H9 (cell line): ENCODE measurements around the gene RALGAPA2. TPM values are rescaled to one million over a fixed set of nuclear protein-coding genes. Genes with fewer than 3 reads are reported as not detected.

Experiments used
- DNase-seq: peaks from one replicate; pipeline ENCODE4 v3.0.0-alpha.2; 2017
- H2AFZ ChIP-seq: one replicate; pipeline ENCODE4 v1.6.1; 2013; ENCODE audit warnings: mild to moderate bottlenecking, low read length, control low read depth, moderate library complexity
- H2AK5ac ChIP-seq: 2 replicates; pipeline ENCODE4 v1.6.1; 2013; ENCODE audit warnings: low read length, control low read depth, mixed read lengths; ENCODE audit not compliant: insufficient read length
- H2BK120ac ChIP-seq: one replicate; pipeline ENCODE4 v1.6.1; 2013; ENCODE audit warnings: low read depth, mild to moderate bottlenecking, low read length, control low read depth, inconsistent platforms; ENCODE audit not compliant: poor library complexity, severe bottlenecking
- H2BK12ac ChIP-seq: 2 replicates; pipeline ENCODE4 v1.6.1; 2013; ENCODE audit warnings: low read length, control low read depth, mixed read lengths, low read depth; ENCODE audit not compliant: insufficient read length
- H2BK15ac ChIP-seq: 2 replicates; pipeline ENCODE4 v1.6.1; 2013; ENCODE audit warnings: low read depth, low read length, control low read depth
- H2BK20ac ChIP-seq: one replicate; pipeline ENCODE4 v1.6.1; 2013; ENCODE audit warnings: low read depth, mild to moderate bottlenecking, low read length, control low read depth, inconsistent platforms; ENCODE audit not compliant: poor library complexity, severe bottlenecking
- H2BK5ac ChIP-seq: 2 replicates; pipeline ENCODE4 v1.6.1; 2013; ENCODE audit warnings: low read length, control low read depth, mixed read lengths; ENCODE audit not compliant: insufficient read length
- H3K14ac ChIP-seq: 2 replicates; pipeline ENCODE4 v1.6.1; 2013; ENCODE audit warnings: low read length, control low read depth; ENCODE audit not compliant: insufficient read depth
- H3K18ac ChIP-seq: 2 replicates; pipeline ENCODE4 v1.6.1; 2013; ENCODE audit warnings: low read depth, mild to moderate bottlenecking, mixed read lengths, low read length, control low read depth; ENCODE audit not compliant: insufficient read length
- H3K23ac ChIP-seq: 2 replicates; pipeline ENCODE4 v1.6.1; 2013; ENCODE audit warnings: low read length, control low read depth, mixed read lengths, low read depth; ENCODE audit not compliant: insufficient read length
- H3K23me2 ChIP-seq: 2 replicates; pipeline ENCODE4 v1.6.1; 2013; ENCODE audit warnings: low read depth, mild to moderate bottlenecking, mixed read lengths, low read length, control low read depth; ENCODE audit not compliant: insufficient read length, poor library complexity, severe bottlenecking
- H3K27ac ChIP-seq: 2 replicates; pipeline ENCODE4 v1.5.1; 2013; ENCODE audit warnings: low read length, control low read depth, mixed read lengths, low read depth; ENCODE audit not compliant: insufficient read length
- H3K27me3 ChIP-seq: 2 replicates; pipeline ENCODE4 v1.6.1; 2013; ENCODE audit warnings: low read length, control low read depth, inconsistent platforms; ENCODE audit not compliant: insufficient read depth
- H3K4ac ChIP-seq: 2 replicates; pipeline ENCODE4 v1.6.1; 2013; ENCODE audit warnings: low read depth, mild to moderate bottlenecking, control low read depth, inconsistent platforms, low read length, moderate library complexity
- H3K4me1 ChIP-seq: 2 replicates; pipeline ENCODE4 v1.6.1; 2013; ENCODE audit warnings: low read length, control low read depth, inconsistent platforms; ENCODE audit not compliant: insufficient read depth
- H3K4me2 ChIP-seq: 2 replicates; pipeline ENCODE4 v1.6.1; 2013; ENCODE audit warnings: low read length, control low read depth, mixed read lengths; ENCODE audit not compliant: insufficient read length, insufficient read depth
- H3K56ac ChIP-seq: 2 replicates; pipeline ENCODE4 v1.6.1; 2013; ENCODE audit warnings: low read depth, mild to moderate bottlenecking, mixed read lengths, low read length, control low read depth; ENCODE audit not compliant: insufficient read length
- H3K79me1 ChIP-seq: 2 replicates; pipeline ENCODE4 v1.6.1; 2013; ENCODE audit warnings: low read depth, mild to moderate bottlenecking, moderate library complexity, low read length, control low read depth, inconsistent platforms; ENCODE audit not compliant: insufficient read depth, poor library complexity, severe bottlenecking
- H3K79me2 ChIP-seq: 2 replicates; pipeline ENCODE4 v1.6.1; 2013; ENCODE audit warnings: low read length, control low read depth, inconsistent platforms; ENCODE audit not compliant: insufficient read depth
- H3K9ac ChIP-seq: 2 replicates; pipeline ENCODE4 v1.6.1; 2013; ENCODE audit warnings: low read length, control low read depth, mixed read lengths; ENCODE audit not compliant: insufficient read length; ENCODE audit errors: extremely low read depth
- H3K9me3 ChIP-seq: one replicate; pipeline ENCODE4 v1.6.1; 2013; ENCODE audit warnings: low read depth, low read length, inconsistent platforms; ENCODE audit not compliant: control insufficient read depth
- H3T11ph ChIP-seq: one replicate; pipeline ENCODE4 v1.6.1; 2013; ENCODE audit warnings: mild to moderate bottlenecking, low read length, control low read depth, inconsistent platforms
- H4K20me1 ChIP-seq: one replicate; pipeline ENCODE4 v1.6.1; 2013; ENCODE audit not compliant: control insufficient read depth, insufficient read length, insufficient read depth
- H4K5ac ChIP-seq: 2 replicates; pipeline ENCODE4 v1.6.1; 2013; ENCODE audit warnings: low read depth, mild to moderate bottlenecking, mixed read lengths, low read length, control low read depth; ENCODE audit not compliant: insufficient read length
- H4K8ac ChIP-seq: replicated peaks from 2 replicates; pipeline ENCODE4 v1.6.1; 2013; ENCODE audit warnings: low read length, control low read depth, mixed read lengths, low read depth; ENCODE audit not compliant: insufficient read length
- H4K91ac ChIP-seq: 2 replicates; pipeline ENCODE4 v1.6.1; 2013; ENCODE audit warnings: low read depth, mild to moderate bottlenecking, moderate library complexity, mixed read lengths, low read length, control low read depth; ENCODE audit not compliant: insufficient read length
- H3K27ac Mint-ChIP-seq, 3 experiments: 2 replicates in 2 of 3; 3 replicates in 1 of 3; pipeline ENCODE4 v1.8.0; 2020 to 2021; ENCODE audit warnings: mixed read lengths in 3 of 3, mild to moderate bottlenecking in 1 of 3, moderate library complexity in 1 of 3
- H3K27me3 Mint-ChIP-seq: 2 replicates; pipeline ENCODE4 v1.8.0; 2021; ENCODE audit warnings: low read depth, mild to moderate bottlenecking, moderate library complexity, mixed read lengths
- H3K36me3 Mint-ChIP-seq, 3 experiments: 2 replicates in 2 of 3; 3 replicates in 1 of 3; pipeline ENCODE4 v1.8.0; 2020 to 2021; ENCODE audit warnings: low read depth in 3 of 3, mixed read lengths in 3 of 3; ENCODE audit not compliant: insufficient read depth in 1 of 3
- H3K4me1 Mint-ChIP-seq, 2 experiments: 2 replicates each; pipeline ENCODE4 v1.8.0; 2020; ENCODE audit warnings: mixed read lengths in 2 of 2
- H3K4me3 Mint-ChIP-seq, 2 experiments: 2 replicates in 1 of 2; 3 replicates in 1 of 2; pipeline ENCODE4 v1.8.0; 2020 to 2021; ENCODE audit warnings: mild to moderate bottlenecking in 2 of 2, mixed read lengths in 2 of 2, moderate library complexity in 1 of 2
- H3K9me3 Mint-ChIP-seq, 2 experiments: 2 replicates in 1 of 2; 3 replicates in 1 of 2; pipeline ENCODE4 v1.8.0; 2020; ENCODE audit warnings: mild to moderate bottlenecking in 2 of 2, mixed read lengths in 2 of 2, moderate library complexity in 1 of 2
- WGBS: extraction: QIAGEN DNeasy Blood & Tissue Kit; methylation state at CpG from one replicate; pipeline ENCODE4 v1.1.7; 2013; ENCODE audit warnings: missing lambda C conversion rate, low lambda C conversion rate, mixed read lengths; ENCODE audit not compliant: insufficient read length; ENCODE audit errors: extremely low coverage; 5-methylcytosine and 5-hydroxymethylcytosine counted together
- total RNA-seq: library from RNA; stranded (reverse); gene quantifications from 2 replicates; pipeline ENCODE4 v1.2.1, GENCODE V29; 2021
- TF ChIP-seq, protein P1 (sequence below): fragments of 200-600 bp; sonication (generic); conservative IDR thresholded peaks from 3 replicates; pipeline ENCODE4 v1.8.0; 2021; ENCODE audit warnings: antibody characterized with exemption, mild to moderate bottlenecking

Gene RALGAPA2
- total RNA-seq, 1 experiment from 2014 or later, result 16.6 TPM

DNA sequence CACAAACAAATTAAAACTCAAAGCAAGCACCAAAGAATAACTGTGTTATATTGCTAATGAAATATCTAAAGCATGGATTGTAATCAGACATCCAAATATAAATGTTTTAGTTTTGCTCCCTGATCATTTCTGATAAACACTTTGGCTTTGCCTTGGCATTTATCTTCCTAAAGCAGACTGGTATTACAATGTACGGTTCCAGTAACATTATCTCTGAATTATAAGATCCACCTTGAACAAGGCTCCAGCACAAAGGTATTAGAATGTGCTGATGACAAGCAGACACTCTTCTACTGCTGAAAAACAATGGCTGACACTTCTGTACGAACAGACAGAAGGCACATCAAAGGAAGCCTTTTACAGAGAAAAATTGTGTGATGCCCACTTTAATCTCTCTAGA, 270.0 kb downstream of the RALGAPA2 start:
- TF ChIP-seq, protein P1, sequence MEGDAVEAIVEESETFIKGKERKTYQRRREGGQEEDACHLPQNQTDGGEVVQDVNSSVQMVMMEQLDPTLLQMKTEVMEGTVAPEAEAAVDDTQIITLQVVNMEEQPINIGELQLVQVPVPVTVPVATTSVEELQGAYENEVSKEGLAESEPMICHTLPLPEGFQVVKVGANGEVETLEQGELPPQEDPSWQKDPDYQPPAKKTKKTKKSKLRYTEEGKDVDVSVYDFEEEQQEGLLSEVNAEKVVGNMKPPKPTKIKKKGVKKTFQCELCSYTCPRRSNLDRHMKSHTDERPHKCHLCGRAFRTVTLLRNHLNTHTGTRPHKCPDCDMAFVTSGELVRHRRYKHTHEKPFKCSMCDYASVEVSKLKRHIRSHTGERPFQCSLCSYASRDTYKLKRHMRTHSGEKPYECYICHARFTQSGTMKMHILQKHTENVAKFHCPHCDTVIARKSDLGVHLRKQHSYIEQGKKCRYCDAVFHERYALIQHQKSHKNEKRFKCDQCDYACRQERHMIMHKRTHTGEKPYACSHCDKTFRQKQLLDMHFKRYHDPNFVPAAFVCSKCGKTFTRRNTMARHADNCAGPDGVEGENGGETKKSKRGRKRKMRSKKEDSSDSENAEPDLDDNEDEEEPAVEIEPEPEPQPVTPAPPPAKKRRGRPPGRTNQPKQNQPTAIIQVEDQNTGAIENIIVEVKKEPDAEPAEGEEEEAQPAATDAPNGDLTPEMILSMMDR, result no peak
- Mint-ChIP-seq H3K4me3 (no peak overlapping the region), H3K36me3 (no peaks in the 10 kb centered on the region; a peak in 2 of 7 replicates), H3K9me3 (no peaks in the 10 kb centered on the region), H3K4me1 (peaks cover 26 to 29% of the 10 kb centered on the region in 2 experiments), H3K27me3 (no peaks in the 10 kb centered on the region), H3K27ac (no peak overlapping the region)
- Histone ChIP-seq H2BK20ac (no peak overlapping the region), H3K4me1 (peaks cover 7% of the 10 kb centered on the region; the same call in 1 of the 2 replicates), H3K23me2 (no peaks in the 10 kb centered on the region), H4K5ac (no peak overlapping the region), H2AK5ac (no peak overlapping the region), H3K18ac (no peak overlapping the region), H2BK12ac (no peak overlapping the region), H3K4me2 (no peak overlapping the region), H2BK120ac (no peak overlapping the region), H3T11ph (no peak overlapping the region), H3K79me2 (no peaks in the 10 kb centered on the region), H2BK5ac (no peak overlapping the region), H3K56ac (no peak overlapping the region), H3K14ac (no peak overlapping the region), H3K9me3 (no peaks in the 10 kb centered on the region), H4K8ac (no peak overlapping the region), H2BK15ac (no peak overlapping the region), H4K20me1 (no peaks in the 10 kb centered on the region), H3K23ac (no peak overlapping the region), H3K27me3 (no peaks in the 10 kb centered on the region), H3K4ac (no peak overlapping the region), H3K27ac (no peak overlapping the region), H3K79me1 (no peaks in the 10 kb centered on the region), H3K9ac (no peak overlapping the region), H2AFZ (no peak overlapping the region), H4K91ac (no peak overlapping the region)
- WGBS, result no CpG with 5 or more reads among the region's 2 CpGs
- no peak for DNase-seq
